ACHN (cell line): ENCODE results near the gene MLLT1.
"Not testable (repeated sequence)": the region's sequence is repeated elsewhere in the genome, so short reads cannot be mapped to it uniquely, and the experiment has no call there.

Experiments used
- DNase-seq: peaks from one replicate; pipeline ENCODE4 v3.0.0-alpha.2; 2015
- in situ Hi-C: cut with HindIII; loops from 2 replicates; pipeline ENCODE4 v1.10.0; 2017; ENCODE audit warnings: low sequenced_read_pairs, low pct_ligation_motif_present, low pct_unique_long_range_greater_than_20kb

The MLLT1 gene

GRCh38 chr19:6279931-6280591 is at the start of gene MLLT1:
TSS of gene MLLT1 (minus strand) at chr19:6279975. CDS start at chr19:6279784, 191 bp downstream.
- peak; percentile 94 for DNase-seq
- in situ Hi-C loops: no loop called here

GRCh38 chr19:6326815-6327214 is 47.0 kb upstream of the MLLT1 start:
- in situ Hi-C loops: no loop called here

GRCh38 chr19:6325614-6326013 is 45.8 kb upstream of the MLLT1 start:
- in situ Hi-C loops: no loop called here
- DNase-seq: no peak

More at GRCh38 chr19:6326815-6327214, 47.0 kb upstream of the MLLT1 start:
- DNase-seq: no peak

- in situ Hi-C loops: no loop called here
These were observed 45.0 kb upstream of the MLLT1 start for GRCh38 chr19:6324757-6325156.

GRCh38 chr19:6322284-6322683 is 42.5 kb upstream of the MLLT1 start:
- DNase-seq: no peak
- in situ Hi-C loops: no loop called here

More at GRCh38 chr19:6324757-6325156, 45.0 kb upstream of the MLLT1 start:
- no peak for DNase-seq

- no peak for DNase-seq
- in situ Hi-C loops: no loop called here
These were observed 39.6 kb upstream of the MLLT1 start for GRCh38 chr19:6319376-6319775.

GRCh38 chr19:6318772-6319171 is 39.0 kb upstream of the MLLT1 start:
- no peak for DNase-seq
- in situ Hi-C loops: no loop called here

- DNase-seq, in situ Hi-C loops: not testable (repeated sequence)
These were observed 35.9 kb upstream of the MLLT1 start for GRCh38 chr19:6315646-6316045.

GRCh38 chr19:6313398-6313969 is 33.7 kb upstream of the MLLT1 start:
- no peak for DNase-seq
- in situ Hi-C loops: no loop called here

- in situ Hi-C loops: no loop called here
- DNase-seq: no peak
These were observed 32.2 kb upstream of the MLLT1 start for GRCh38 chr19:6312018-6312417.

- no peak for DNase-seq
- in situ Hi-C loops: no loop called here
These were observed 18.6 kb upstream of the MLLT1 start for GRCh38 chr19:6298413-6298812.

GRCh38 chr19:6297202-6297601 is 17.4 kb upstream of the MLLT1 start:
- in situ Hi-C loops: no loop called here
- no peak for DNase-seq

GRCh38 chr19:6292006-6292405 is 12.2 kb upstream of the MLLT1 start:
- no peak for DNase-seq
- in situ Hi-C loops: no loop called here

GRCh38 chr19:6288737-6289136 is 9.0 kb upstream of the MLLT1 start:
- in situ Hi-C loops: no loop called here
- no peak for DNase-seq

- in situ Hi-C loops: no loop called here
- peak; percentile 19 for DNase-seq
These were observed 7.6 kb upstream of the MLLT1 start for GRCh38 chr19:6287269-6287885.

- in situ Hi-C loops: no loop called here
- no peak for DNase-seq
These were observed 6.9 kb upstream of the MLLT1 start for GRCh38 chr19:6286676-6287075.

- in situ Hi-C loops: not testable (repeated sequence)
These were observed 2.6 kb upstream of the MLLT1 start for GRCh38 chr19:6282393-6282792.

GRCh38 chr19:6279620-6279930 is 200 bp downstream of the MLLT1 start:
- DNase-seq: no peak
- in situ Hi-C loops: no loop called here

More at GRCh38 chr19:6282393-6282792, 2.6 kb upstream of the MLLT1 start:
- DNase-seq: not testable (repeated sequence)

- no peak for DNase-seq
- in situ Hi-C loops: no loop called here
These were observed 795 bp downstream of the MLLT1 start for GRCh38 chr19:6278740-6279619.
